GM11168 (cell line): ENCODE results near the gene STXBP3.
"Not testable (repeated sequence)": the region's sequence is repeated elsewhere in the genome, so short reads cannot be mapped to it uniquely, and the experiment has no call there.

Experiments used
- in situ Hi-C: fragments of 300-500 bp; cut with MboI; formaldehyde crosslinking; loops from one replicate; pipeline ENCODE4 v1.12.0; 2022; ENCODE audit warnings: low sequenced_read_pairs; ENCODE audit not compliant: unreplicated experiment

STXBP3 gene, protein sequence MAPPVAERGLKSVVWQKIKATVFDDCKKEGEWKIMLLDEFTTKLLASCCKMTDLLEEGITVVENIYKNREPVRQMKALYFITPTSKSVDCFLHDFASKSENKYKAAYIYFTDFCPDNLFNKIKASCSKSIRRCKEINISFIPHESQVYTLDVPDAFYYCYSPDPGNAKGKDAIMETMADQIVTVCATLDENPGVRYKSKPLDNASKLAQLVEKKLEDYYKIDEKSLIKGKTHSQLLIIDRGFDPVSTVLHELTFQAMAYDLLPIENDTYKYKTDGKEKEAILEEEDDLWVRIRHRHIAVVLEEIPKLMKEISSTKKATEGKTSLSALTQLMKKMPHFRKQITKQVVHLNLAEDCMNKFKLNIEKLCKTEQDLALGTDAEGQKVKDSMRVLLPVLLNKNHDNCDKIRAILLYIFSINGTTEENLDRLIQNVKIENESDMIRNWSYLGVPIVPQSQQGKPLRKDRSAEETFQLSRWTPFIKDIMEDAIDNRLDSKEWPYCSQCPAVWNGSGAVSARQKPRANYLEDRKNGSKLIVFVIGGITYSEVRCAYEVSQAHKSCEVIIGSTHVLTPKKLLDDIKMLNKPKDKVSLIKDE

DNA sequence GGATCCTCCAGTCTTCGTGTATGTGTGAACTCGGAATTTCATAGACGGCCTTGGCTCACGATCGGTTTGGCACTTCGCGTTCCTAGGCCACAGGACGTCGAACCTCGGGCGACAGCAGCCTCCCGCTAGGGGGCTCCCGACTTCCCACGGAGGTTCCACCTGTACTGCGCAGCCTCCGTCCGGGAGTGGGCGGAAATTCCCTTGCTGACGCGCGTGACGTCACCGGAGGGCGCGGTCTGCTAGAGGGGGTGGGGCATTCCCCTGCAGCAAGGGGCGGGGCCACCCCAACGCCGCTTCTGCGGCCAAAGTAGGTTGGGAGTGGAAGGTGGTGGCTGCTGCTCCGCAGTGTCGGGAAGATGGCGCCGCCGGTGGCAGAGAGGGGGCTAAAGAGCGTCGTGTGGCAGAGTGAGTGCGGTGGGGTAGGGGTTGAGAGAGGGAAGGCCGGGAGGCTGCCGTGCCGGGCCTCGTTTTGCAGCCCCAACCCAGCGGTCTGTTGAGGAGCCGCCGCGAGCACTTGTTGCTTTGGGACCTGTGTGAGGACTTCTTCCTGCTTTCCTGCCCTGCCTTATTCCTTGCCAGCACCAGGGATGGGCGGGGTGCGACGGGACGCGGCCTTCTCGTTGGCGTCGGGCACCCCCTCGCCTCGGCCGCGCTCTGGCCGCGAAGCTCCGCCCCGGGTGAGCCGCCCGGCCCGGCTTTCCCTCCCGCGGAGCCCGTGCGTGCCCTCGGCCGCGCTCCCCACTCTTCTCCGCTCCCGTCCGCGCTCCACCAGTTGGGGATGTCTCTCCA lies at the start of gene STXBP3:
STXBP3 (plus strand) TSS at position 293 of the 789 bp plus-strand sequence; CDS start at position 357, 64 bp downstream.
- in situ Hi-C loops = no loop called here

DNA sequence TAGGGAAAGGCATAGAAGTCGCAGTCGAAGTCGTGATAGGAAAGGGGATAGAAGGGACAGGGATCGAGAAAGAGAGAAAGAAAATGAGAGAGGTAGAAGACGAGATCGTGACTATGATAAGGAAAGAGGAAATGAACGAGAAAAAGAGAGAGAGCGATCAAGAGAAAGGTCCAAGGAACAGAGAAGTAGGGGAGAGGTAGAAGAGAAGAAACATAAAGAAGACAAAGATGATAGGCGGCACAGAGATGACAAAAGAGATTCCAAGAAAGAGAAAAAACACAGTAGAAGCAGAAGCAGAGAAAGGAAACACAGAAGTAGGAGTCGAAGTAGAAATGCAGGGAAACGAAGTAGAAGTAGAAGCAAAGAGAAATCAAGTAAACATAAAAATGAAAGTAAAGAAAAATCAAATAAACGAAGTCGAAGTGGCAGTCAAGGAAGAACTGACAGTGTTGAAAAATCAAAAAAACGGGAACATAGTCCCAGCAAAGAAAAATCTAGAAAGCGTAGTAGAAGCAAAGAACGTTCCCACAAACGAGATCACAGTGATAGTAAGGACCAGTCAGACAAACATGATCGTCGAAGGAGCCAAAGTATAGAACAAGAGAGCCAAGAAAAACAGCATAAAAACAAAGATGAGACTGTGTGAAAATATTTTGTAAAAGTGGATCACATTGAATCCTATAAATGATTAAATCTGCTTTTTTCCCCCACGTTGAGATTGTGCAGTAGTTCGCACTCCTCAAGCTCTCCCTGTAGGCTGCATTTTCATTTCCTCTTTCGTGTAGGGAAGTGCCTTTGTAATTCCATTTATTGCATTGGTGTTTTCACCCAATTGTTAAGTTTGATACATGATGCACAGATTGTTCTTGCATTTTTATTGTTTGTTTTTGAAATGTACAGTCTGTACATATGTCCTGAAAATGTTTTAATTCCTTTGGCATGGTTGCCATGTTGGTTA lies 46.8 kb upstream of the STXBP3 start:
- in situ Hi-C loops = no loop called here

- in situ Hi-C loops = no loop called here
Observed at GRCh38 chr1:108701176-108701849, 45.2 kb upstream of the STXBP3 start.

GRCh38 chr1:108702109-108702508 lies 44.4 kb upstream of the STXBP3 start:
- in situ Hi-C loops = not testable (repeated sequence)

- in situ Hi-C loops = no loop called here
Observed at GRCh38 chr1:108703939-108704338, 42.5 kb upstream of the STXBP3 start.

DNA sequence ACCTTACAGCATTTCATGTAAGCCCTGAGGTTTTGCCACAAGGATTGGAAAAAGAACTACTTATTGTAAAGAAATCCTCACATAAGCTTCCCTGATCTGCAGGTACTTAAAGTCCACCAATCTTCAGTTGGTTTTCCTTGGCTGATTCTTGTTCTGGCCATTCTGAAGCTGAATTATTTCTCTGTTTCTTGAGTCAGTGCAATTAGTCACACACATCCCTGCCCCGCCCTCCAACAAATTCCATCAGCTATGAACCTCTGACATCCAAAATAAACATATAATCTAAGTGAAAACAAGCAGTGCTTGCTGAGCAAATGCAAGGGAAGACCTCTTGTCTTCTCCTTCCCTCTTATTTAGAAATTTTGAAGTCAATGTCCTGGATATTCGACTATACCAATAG lies 42.0 kb upstream of the STXBP3 start:
- in situ Hi-C loops = no loop called here

GRCh38 chr1:108706643-108707042 lies 39.8 kb upstream of the STXBP3 start:
- in situ Hi-C loops = no loop called here

DNA sequence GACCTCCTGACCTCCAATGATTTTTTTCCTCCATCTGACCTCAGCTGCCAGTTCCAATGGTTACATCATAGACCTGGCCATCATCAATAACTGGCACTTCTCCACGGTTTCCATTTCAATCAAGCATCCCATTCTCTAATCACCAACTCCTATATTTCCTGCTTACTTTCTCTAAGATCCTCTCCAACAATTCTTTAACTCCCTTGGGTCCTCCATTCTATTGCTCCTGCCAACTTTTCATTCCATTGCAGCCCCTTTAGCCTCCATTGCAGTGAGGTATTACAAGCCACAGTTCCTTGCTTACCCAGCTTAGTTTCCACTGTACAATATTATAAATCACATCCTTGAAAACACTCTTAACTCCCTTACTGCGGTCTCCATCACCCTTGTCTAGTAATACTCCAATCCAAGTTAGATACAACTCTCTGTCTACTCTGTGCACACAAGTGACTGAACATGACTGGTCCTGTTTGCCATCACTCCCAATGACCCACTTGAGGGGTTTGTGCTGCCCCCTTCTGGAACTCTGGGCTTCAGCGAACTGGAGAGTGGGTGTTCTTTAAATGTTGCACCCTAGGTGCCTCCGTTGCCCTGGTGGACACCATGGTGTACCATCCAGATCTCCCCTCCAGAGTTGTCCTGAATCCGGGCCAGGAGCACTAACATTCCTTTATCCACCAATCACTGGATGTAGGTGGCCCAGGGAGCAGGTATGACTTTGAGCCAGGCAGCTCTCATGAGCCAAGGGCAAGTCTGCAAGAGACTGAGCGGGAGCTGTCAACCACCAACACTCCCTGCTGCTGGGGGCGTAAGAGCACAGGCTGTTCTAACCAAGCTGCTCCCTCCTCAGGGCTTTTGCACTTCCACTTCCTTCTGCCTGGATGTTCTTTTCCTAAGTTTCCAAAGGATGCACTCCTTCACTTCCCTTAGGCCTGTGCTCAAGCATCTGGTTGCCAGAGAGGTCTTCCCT lies 37.5 kb upstream of the STXBP3 start:
- in situ Hi-C loops = no loop called here

- in situ Hi-C loops = no loop called here
Observed at GRCh38 chr1:108712606-108713150, 33.8 kb upstream of the STXBP3 start, which contains the start of gene FNDC7. Gene FNDC7, plus strand, starts transcription at chr1:108712908. Its CDS starts 26 bp downstream, at chr1:108712934.

GRCh38 chr1:108715932-108716331 lies 30.5 kb upstream of the STXBP3 start:
- in situ Hi-C loops = no loop called here

DNA sequence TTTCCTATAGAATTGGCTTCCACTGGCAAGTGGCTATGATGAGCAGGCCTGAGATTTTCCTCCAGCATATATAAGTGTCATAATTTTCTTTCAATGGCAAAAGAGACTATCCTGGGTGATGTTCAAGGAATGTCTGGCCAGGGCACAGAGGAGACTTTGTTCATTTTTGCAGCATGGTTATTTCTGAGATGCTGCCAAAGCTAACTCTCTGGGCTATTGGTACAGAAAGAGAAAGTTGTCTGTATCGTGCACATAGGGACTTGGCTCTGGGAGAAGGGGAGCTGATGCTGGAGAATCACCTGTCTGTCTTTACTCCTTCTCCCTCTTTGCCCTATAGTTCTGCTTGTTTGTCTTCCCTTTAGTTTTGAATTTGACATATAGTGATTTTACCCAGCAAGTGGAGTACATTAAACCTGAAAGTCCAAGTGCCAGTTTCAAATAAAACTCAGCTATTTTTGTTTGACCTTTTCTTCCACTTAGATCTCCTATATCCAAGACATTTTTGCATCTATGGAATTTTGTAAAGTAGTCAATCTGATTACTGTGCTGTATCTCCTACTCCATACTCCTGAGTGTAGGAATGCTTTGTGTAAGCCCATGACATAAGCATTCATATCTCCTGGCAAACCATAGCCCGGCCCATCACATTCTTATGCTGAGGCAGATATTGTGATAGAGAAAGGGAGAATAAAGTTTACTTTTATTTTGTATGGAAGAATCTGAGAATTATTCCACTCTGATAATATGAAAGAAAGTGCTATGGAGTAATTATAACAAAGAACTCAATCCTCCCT lies 29.8 kb upstream of the STXBP3 start:
- in situ Hi-C loops = no loop called here

- in situ Hi-C loops = no loop called here
Observed at GRCh38 chr1:108717774-108718316, 28.6 kb upstream of the STXBP3 start.

DNA sequence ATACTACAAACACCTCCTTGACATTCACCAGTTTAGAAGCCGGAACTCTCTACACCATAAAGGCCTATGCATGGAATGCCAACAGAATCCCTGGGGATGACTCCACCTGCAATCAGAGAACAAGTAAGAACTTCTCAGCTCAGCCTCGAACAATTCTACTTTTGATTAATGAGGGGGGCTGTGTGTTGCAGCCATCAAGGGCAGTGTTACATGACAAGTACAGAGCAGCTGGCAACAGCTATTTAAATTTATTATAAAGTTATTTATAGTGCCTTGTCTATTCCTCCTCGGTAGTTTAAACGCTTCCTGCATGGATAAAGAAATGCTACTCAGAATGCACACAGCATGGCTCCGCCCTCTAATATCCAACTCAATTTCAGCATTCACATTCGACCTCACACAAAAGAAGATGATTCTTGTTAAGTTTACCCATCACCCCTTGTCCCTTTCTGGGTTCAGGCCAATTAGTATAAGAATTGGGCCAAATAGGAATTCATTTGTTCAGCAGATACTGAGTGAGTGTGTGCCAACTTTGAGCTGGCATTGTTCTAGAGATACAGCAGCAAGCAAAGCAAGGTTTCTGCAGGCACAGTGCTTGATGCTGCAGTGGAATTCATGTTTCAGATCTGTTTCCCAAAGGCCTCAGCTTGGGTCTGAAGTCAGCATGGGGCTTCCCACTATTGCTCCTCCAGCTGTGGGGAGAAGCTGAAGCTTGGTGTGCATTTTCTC lies 27.4 kb upstream of the STXBP3 start:
- in situ Hi-C loops = no loop called here

DNA sequence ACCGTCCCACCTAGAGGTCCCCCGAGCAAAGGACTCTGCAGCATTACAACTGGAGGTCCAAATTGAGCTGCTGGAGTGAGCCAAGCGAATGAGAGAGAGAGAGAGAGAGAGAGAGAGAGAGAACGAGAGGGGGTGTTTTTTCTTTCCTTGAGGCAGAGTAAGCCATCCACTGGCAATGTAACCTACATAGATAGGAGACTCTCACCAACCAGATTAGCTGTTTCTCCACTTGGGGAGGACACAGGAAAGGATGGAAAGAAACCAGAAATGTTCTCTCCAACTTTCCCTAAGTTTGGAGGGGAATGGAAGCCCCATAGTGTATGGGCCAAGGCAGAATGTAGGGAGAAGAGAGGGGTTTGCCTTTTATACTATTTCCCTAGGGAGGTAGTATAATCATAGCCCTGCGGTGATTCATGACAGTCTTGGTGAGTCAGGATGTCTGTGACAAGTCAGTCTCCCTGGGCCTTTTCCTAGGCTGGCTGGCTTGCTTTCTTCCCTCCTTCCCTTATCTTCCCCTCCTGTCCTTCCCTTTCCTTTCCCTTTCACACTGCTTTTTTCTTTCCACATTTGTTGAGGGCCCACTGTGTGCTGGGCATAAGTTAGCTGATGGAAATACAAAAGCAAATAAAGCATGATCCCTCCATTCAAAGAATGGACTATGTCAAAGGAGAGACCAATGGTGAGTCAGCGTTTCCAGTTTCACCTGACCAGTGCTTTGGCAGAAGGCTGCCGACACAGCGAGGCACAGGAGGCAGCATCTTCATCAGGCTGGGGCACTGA lies 26.6 kb upstream of the STXBP3 start:
- in situ Hi-C loops = no loop called here

- in situ Hi-C loops = no loop called here
Observed at GRCh38 chr1:108722292-108722691, 24.2 kb upstream of the STXBP3 start.
